Measurements from ENCODE around the gene APOA4. TPM values are rescaled to one million over a fixed set of nuclear protein-coding genes. Genes with fewer than 3 reads are reported as not detected.

The APOA4 gene
- total and polyA plus RNA-seq, 7 donors: 0.04 to 5.3 (median 3.0) TPM; not detected in 4

DNA sequence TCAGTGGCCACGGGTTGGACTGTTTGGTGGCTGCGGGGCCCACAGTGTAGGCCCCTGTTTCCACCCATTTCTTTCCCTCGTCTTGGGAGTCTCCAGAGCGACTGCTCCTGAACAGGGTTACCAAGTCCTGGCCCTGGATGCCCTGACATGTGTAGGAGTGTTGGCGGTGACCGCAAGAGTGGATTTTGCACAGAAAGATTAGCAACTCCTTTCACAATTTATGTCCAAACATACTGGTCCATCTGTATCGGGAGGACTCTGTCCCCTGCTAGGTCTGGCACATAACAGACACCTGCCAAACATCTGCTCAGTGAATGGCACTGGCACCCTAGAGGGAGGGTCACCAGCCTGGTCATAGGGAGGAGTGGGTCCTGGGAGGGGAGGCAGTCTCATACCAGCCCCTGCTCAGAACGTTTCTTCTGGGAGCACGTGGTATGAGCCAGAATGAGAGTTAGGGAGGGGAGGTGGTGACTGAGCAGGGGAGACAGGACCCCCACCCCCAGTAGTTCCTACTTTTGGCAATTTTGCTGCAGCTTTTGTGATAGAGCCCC is 17.7 kb upstream of the APOA4 start:
- WGBS, 2 donors: 82 to 84% methylated on average over 9 of the region's 9 CpGs
- Histone ChIP-seq H3K9me3 (no peaks in the 10 kb centered on the region), H3K27ac (no peak overlapping the region), H3K4me1 (peaks cover 0 to 8% (median 5%) of the 10 kb centered on the region in 4 donors), H3K27me3 (no peaks in the 10 kb centered on the region), H3K4me3 (no peak overlapping the region), H3K36me3 (peaks cover 8 to 29% (median 17%) of the 10 kb centered on the region in 4 donors)
- DNase-seq: peak; percentile 51
- intact Hi-C loops (cut with DNase I): no loop called here
- TF ChIP-seq, protein P1, sequence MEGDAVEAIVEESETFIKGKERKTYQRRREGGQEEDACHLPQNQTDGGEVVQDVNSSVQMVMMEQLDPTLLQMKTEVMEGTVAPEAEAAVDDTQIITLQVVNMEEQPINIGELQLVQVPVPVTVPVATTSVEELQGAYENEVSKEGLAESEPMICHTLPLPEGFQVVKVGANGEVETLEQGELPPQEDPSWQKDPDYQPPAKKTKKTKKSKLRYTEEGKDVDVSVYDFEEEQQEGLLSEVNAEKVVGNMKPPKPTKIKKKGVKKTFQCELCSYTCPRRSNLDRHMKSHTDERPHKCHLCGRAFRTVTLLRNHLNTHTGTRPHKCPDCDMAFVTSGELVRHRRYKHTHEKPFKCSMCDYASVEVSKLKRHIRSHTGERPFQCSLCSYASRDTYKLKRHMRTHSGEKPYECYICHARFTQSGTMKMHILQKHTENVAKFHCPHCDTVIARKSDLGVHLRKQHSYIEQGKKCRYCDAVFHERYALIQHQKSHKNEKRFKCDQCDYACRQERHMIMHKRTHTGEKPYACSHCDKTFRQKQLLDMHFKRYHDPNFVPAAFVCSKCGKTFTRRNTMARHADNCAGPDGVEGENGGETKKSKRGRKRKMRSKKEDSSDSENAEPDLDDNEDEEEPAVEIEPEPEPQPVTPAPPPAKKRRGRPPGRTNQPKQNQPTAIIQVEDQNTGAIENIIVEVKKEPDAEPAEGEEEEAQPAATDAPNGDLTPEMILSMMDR (IDR thresholded peaks at IDR 0.05): no peak
- no peak for TF ChIP-seq POLR2A (IDR thresholded peaks at IDR 0.05)
- TF ChIP-seq EP300 (IDR thresholded peaks at IDR 0.05): no peak
- no peak for TF ChIP-seq POLR2AphosphoS5 (IDR thresholded peaks at IDR 0.05)

DNA sequence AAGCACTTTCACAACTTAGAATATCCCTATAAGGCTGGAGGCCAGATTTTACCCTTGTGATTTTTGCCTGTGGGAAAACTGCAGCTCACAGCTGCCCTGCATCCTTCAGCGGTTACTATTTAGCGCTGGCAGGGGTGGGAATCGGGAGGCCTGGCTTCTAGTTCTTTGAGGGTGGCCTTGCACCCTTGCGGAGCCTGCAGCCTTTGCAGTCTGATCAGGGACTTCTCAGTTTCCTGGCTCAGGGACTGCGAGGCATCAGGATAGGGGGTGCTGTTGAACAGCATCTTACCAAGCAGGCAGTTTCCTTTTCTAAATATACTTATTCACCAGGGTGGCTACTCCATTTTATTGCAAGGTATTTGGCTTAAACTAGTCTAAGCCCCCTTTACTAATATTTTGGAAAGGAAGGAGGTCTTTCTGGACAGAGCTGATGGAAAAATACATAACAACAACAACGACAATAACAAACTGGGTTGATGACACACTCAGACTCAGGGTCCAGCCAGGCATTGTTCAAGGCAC is 17.2 kb upstream of the APOA4 start:
- 74 to 78% methylated on average over 6 of the region's 6 CpGs for WGBS, 2 donors
- intact Hi-C loops (cut with DNase I): no loop called here
- Histone ChIP-seq H3K27me3 (no peaks in the 10 kb centered on the region), H3K4me3 (no peak overlapping the region), H3K36me3 (peaks cover 8 to 24% (median 14%) of the 10 kb centered on the region in 4 donors), H3K27ac (no peak overlapping the region), H3K4me1 (peaks cover 0 to 13% (median 10%) of the 10 kb centered on the region in 4 donors), H3K9me3 (no peaks in the 10 kb centered on the region)
- TF ChIP-seq POLR2AphosphoS5 (IDR thresholded peaks at IDR 0.05) (no peak), EP300 (IDR thresholded peaks at IDR 0.05) (no peak), POLR2A (IDR thresholded peaks at IDR 0.05) (no peak)
- TF ChIP-seq, protein P1 (IDR thresholded peaks at IDR 0.05): no peak
- DNase-seq: no peak

DNA sequence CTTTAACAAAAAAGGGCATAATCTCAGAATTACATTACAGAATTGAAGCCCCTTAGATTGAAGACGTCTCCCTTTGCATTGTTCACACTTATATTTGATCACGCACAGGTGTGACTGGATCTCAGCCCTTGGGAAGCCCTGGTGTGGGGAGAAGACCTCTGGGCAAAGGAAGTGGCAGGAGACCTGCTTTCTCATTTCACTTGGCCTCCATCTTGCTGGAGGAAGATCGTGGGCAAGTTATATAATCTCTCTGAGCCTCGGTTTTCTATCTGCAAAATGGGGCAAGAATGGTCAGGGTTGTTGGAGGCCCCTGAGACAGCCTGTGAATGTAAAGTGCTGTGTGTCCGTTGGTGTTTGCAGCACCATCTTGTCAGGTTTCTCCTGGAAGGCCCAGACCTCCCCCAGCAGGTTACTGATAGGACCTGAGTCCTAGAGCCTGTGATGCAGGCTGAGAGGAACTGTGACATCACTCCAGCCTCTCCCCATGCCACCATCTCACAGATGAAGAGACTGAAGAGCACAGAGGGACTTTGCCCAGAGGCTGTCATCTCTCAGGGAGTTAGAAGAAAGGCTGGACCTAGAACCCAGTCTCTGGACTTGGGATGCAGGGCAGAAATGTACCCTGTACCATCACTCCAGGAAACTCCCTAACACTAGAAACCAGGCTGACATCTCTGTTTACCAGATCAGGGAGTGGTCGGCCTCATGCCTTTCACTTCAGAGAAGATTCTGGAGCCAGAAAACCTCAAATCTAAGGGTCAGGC is 15.4 kb upstream of the APOA4 start:
- Histone ChIP-seq H3K27me3 (no peaks in the 10 kb centered on the region), H3K4me1 (peaks cover 0 to 19% (median 13%) of the 10 kb centered on the region in 4 donors), H3K9me3 (no peaks in the 10 kb centered on the region), H3K36me3 (peaks cover 1 to 9% (median 4%) of the 10 kb centered on the region in 4 donors), H3K27ac (no peak overlapping the region), H3K4me3 (no peak overlapping the region)
- 80 to 88% methylated on average over 6 of the region's 6 CpGs for WGBS, 2 donors
- intact Hi-C loops (cut with DNase I): no loop called here
- TF ChIP-seq POLR2AphosphoS5 (IDR thresholded peaks at IDR 0.05): no peak
- no peak for TF ChIP-seq POLR2A (IDR thresholded peaks at IDR 0.05)
- no peak for TF ChIP-seq EP300 (IDR thresholded peaks at IDR 0.05)
- TF ChIP-seq, protein P1 (IDR thresholded peaks at IDR 0.05): no peak
- peak; percentile 7 for DNase-seq

DNA sequence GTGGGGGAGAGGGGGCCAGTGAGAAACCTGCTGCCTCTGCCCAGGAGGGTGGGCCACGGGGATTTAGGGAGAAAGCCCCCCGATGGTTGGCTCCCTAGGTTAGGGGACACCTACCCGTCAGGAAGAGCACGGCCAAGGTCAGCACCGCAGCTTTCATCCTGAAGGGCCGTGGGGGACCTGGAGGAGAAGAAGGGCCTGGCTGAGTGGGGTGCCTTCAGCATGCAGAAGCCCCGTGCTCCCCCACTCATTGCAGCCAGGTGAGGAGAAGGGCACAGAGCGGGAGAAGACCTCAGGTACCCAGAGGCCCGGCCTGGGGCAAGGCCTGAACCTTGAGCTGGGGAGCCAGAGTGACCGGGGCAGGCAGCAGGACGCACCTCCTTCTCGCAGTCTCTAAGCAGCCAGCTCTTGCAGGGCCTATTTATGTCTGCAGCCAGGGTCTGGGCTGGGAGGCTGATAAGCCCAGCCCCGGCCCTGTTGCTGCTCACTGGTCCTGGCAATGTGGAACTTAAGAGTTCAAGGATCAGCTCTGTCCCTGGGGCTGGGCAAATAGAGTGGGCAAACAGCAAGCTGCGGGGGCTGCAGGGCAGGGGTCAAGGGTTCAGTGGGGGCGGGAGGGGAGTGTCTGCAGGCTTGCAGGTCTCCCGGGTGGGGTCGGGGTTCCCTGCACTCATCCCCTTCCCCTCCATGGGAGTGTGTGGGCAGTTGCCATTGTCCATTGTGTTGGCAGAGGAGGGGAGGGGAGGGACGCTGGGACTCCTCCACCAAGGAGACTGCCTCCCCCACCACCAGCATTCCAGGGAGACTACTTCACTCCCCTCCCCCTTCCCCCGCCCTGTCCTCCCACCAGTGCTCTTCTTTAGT is 14.4 kb upstream of the APOA4 start, which contains the start of gene APOA1:
APOA1 (minus strand) TSS at position 392 of the 861 bp plus-strand sequence; CDS start at position 157, 235 bp downstream.
- DNase-seq: peak; percentile 42
- Histone ChIP-seq H3K27ac (peak within 1 kb of the TSS in 2 of 4 donors; percentile 82), H3K9me3 (no peaks in the 10 kb centered on the region), H3K4me3 (no peak within 1 kb of the TSS), H3K27me3 (no peaks in the 10 kb centered on the region), H3K36me3 (no peaks in the 10 kb centered on the region), H3K4me1 (peaks cover 0 to 19% (median 13%) of the 10 kb centered on the region in 4 donors)
- 80 to 81% methylated on average over 19 of the region's 19 CpGs for WGBS, 2 donors
- TF ChIP-seq EP300 (IDR thresholded peaks at IDR 0.05) (no peak), POLR2A (IDR thresholded peaks at IDR 0.05) (no peak), POLR2AphosphoS5 (IDR thresholded peaks at IDR 0.05) (no peak)
- TF ChIP-seq, protein P1 (IDR thresholded peaks at IDR 0.05): no peak
- intact Hi-C loops (cut with DNase I): no loop called here

All from sigmoid colon (tissue), 7 donors.